ENCODE data around the gene GPR87. TPM values are rescaled to one million over a fixed set of nuclear protein-coding genes. Genes with fewer than 3 reads are reported as not detected.

The GPR87 gene
- total RNA-seq, 1 experiment from 2014 or later: not detected

DNA sequence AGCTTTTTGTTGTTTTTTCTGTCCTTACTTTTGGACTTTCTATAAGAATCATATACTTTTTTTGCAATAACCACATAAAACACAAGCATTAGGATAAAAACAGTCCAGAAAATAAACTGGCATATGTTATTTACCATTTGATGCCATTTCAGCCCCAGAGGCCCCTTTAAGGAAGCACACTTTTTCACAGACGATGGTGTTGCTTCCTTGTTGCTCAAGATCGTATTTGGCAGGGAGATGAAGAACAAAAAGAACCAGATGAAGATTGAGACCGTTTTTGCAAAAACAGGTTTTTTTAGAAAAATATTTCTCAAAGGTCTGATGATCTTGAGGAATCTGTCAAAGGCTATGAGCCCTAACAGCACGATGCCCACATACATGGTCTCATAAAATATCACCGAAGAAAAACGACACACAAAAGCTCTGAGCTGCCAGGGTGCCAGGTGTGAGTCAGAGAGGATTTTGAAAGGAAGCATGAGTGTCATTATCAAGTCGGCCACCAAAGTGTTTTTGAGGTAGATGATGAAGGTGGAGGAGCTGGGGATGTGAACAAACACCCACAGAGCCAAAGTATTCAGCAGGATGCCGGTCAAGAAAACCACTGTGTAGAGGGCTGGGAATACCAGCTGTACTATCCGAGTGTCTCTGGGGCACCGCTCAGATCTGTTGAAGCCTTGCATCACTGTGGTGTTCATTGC lies 11.8 kb upstream of the GPR87 start:
- Mint-ChIP-seq H3K27ac (no peak overlapping the region), H3K4me3 (no peak overlapping the region), H3K9me3 (no peaks in the 10 kb centered on the region), H3K27me3 (ENCODE audit: low read depth) (no peaks in the 10 kb centered on the region), H3K4me1 (peaks cover 10% of the 10 kb centered on the region), H3K36me3 (no peaks in the 10 kb centered on the region)
- POLR2A ChIA-PET: no interaction called here
- DNase-seq (ENCODE audit: low spot score) (no peak), ATAC-seq (no peak)
- CTCF ChIA-PET: interaction anchor here (0.7 to 1.7 kb wide), 12 partner anchors 10 to 128 kb away, joined by 3 to 7 read pairs (median 4); partner anchors contain the start of gene GPR87
- TF ChIP-seq RELA (CRISPR knock-in tag; IDR thresholded peaks at IDR 0.05; ENCODE audit: borderline replicate concordance): no peak
- TF ChIP-seq, protein P1, sequence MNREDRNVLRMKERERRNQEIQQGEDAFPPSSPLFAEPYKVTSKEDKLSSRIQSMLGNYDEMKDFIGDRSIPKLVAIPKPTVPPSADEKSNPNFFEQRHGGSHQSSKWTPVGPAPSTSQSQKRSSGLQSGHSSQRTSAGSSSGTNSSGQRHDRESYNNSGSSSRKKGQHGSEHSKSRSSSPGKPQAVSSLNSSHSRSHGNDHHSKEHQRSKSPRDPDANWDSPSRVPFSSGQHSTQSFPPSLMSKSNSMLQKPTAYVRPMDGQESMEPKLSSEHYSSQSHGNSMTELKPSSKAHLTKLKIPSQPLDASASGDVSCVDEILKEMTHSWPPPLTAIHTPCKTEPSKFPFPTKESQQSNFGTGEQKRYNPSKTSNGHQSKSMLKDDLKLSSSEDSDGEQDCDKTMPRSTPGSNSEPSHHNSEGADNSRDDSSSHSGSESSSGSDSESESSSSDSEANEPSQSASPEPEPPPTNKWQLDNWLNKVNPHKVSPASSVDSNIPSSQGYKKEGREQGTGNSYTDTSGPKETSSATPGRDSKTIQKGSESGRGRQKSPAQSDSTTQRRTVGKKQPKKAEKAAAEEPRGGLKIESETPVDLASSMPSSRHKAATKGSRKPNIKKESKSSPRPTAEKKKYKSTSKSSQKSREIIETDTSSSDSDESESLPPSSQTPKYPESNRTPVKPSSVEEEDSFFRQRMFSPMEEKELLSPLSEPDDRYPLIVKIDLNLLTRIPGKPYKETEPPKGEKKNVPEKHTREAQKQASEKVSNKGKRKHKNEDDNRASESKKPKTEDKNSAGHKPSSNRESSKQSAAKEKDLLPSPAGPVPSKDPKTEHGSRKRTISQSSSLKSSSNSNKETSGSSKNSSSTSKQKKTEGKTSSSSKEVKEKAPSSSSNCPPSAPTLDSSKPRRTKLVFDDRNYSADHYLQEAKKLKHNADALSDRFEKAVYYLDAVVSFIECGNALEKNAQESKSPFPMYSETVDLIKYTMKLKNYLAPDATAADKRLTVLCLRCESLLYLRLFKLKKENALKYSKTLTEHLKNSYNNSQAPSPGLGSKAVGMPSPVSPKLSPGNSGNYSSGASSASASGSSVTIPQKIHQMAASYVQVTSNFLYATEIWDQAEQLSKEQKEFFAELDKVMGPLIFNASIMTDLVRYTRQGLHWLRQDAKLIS (CRISPR knock-in tag; IDR thresholded peaks at IDR 0.05; ENCODE audit: borderline replicate concordance): no peak
- TF ChIP-seq, protein P2, sequence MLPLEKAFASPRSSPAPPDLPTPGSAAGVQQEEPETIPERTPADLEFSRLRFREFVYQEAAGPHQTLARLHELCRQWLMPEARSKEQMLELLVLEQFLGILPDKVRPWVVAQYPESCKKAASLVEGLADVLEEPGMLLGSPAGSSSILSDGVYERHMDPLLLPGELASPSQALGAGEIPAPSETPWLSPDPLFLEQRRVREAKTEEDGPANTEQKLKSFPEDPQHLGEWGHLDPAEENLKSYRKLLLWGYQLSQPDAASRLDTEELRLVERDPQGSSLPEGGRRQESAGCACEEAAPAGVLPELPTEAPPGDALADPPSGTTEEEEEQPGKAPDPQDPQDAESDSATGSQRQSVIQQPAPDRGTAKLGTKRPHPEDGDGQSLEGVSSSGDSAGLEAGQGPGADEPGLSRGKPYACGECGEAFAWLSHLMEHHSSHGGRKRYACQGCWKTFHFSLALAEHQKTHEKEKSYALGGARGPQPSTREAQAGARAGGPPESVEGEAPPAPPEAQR (CRISPR knock-in tag; IDR thresholded peaks at IDR 0.05): no peak
- TF ChIP-seq, protein P3, sequence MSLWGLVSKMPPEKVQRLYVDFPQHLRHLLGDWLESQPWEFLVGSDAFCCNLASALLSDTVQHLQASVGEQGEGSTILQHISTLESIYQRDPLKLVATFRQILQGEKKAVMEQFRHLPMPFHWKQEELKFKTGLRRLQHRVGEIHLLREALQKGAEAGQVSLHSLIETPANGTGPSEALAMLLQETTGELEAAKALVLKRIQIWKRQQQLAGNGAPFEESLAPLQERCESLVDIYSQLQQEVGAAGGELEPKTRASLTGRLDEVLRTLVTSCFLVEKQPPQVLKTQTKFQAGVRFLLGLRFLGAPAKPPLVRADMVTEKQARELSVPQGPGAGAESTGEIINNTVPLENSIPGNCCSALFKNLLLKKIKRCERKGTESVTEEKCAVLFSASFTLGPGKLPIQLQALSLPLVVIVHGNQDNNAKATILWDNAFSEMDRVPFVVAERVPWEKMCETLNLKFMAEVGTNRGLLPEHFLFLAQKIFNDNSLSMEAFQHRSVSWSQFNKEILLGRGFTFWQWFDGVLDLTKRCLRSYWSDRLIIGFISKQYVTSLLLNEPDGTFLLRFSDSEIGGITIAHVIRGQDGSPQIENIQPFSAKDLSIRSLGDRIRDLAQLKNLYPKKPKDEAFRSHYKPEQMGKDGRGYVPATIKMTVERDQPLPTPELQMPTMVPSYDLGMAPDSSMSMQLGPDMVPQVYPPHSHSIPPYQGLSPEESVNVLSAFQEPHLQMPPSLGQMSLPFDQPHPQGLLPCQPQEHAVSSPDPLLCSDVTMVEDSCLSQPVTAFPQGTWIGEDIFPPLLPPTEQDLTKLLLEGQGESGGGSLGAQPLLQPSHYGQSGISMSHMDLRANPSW (CRISPR knock-in tag; conservative IDR thresholded peaks at IDR 0.05; ENCODE audit: low read depth): no peak
- TF ChIP-seq, protein P4, sequence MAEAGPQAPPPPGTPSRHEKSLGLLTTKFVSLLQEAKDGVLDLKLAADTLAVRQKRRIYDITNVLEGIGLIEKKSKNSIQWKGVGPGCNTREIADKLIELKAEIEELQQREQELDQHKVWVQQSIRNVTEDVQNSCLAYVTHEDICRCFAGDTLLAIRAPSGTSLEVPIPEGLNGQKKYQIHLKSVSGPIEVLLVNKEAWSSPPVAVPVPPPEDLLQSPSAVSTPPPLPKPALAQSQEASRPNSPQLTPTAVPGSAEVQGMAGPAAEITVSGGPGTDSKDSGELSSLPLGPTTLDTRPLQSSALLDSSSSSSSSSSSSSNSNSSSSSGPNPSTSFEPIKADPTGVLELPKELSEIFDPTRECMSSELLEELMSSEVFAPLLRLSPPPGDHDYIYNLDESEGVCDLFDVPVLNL (CRISPR knock-in tag; IDR thresholded peaks at IDR 0.05; ENCODE audit: borderline replicate concordance, low read depth): no peak

DNA sequence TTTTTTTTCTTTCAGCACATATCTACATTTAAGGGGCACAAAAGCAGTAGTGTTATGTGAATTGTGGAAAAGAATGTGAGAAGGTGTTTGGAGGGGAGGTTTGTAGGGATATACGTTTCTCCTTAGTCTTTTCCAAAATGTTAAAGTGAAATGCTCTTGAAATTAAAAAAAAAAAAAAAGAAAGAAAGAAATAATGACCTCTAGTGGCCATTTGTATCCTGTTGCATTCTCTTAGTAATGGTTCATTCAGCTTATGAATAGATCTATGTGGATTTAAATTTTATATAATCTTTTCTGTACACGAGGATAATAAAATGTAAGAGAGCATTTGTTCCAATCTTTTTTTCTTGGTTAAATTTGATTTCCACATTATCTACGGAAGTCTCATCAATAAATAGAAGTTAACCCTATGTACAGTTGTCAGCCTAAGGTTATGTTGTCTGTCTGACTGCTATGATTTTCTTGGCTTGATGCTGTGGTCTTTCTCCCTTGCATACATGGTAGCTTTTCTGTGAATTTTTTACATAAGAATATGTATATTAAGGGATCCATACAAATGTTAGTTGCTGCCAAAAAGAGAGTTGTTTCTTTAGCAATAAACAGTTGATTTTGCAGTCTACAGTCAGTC lies 11.1 kb upstream of the GPR87 start:
- no peaks in the 10 kb centered on the region for H3K27me3 Mint-ChIP-seq (ENCODE audit: low read depth)
- DNase-seq (ENCODE audit: low spot score): no peak
- H3K9me3 Mint-ChIP-seq: no peaks in the 10 kb centered on the region; the same call in 1 of the 2 replicates
- no peaks in the 10 kb centered on the region for H3K36me3 Mint-ChIP-seq
- ChIA-PET CTCF (interaction anchor here (0.7 to 1.7 kb wide), 16 partner anchors 9 to 540 kb away, joined by 3 to 7 read pairs (median 3); partner anchors contain the start of gene GPR87), POLR2A (interaction anchor here (0.6 kb wide), 1 partner anchor 66 kb away, joined by 3 read pairs; no protein-coding TSS in a partner anchor)
- H3K4me1 Mint-ChIP-seq: peaks cover 7% of the 10 kb centered on the region
- ATAC-seq: peak; percentile 34
- TF ChIP-seq, protein P5, sequence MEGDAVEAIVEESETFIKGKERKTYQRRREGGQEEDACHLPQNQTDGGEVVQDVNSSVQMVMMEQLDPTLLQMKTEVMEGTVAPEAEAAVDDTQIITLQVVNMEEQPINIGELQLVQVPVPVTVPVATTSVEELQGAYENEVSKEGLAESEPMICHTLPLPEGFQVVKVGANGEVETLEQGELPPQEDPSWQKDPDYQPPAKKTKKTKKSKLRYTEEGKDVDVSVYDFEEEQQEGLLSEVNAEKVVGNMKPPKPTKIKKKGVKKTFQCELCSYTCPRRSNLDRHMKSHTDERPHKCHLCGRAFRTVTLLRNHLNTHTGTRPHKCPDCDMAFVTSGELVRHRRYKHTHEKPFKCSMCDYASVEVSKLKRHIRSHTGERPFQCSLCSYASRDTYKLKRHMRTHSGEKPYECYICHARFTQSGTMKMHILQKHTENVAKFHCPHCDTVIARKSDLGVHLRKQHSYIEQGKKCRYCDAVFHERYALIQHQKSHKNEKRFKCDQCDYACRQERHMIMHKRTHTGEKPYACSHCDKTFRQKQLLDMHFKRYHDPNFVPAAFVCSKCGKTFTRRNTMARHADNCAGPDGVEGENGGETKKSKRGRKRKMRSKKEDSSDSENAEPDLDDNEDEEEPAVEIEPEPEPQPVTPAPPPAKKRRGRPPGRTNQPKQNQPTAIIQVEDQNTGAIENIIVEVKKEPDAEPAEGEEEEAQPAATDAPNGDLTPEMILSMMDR (IDR thresholded peaks at IDR 0.05): peak; percentile 41; the same call in 1 of the 2 replicates
- TF ChIP-seq HMGA2 (CRISPR knock-in tag; IDR thresholded peaks at IDR 0.05): no peak
- H3K4me3 Mint-ChIP-seq: no peak overlapping the region
- no peak overlapping the region for H3K27ac Mint-ChIP-seq
